GM20431 (cell line): ENCODE measurements around the gene FUT7.

Source experiments
- in situ Hi-C: fragments of 300-500 bp; cut with MseI, MboI; formaldehyde crosslinking; loops from one replicate; pipeline ENCODE4 v1.15.0; 2020; ENCODE audit warnings: low sequenced_read_pairs; ENCODE audit not compliant: unreplicated experiment

The FUT7 gene

GRCh38 chr9:137035937-137036336 lies 4.0 kb upstream of the FUT7 start:
- in situ Hi-C loops = loop anchor here (10.0 kb wide), 1 partner anchor 251 kb away; no protein-coding TSS in a partner anchor

- in situ Hi-C loops = loop anchor here (10.0 kb wide), 1 partner anchor 251 kb away; no protein-coding TSS in a partner anchor
Observed at GRCh38 chr9:137035507-137035834, 3.6 kb upstream of the FUT7 start.

GRCh38 chr9:137034709-137035506 lies 3.0 kb upstream of the FUT7 start:
- in situ Hi-C loops = loop anchor here (10.0 kb wide), 1 partner anchor 250 kb away; no protein-coding TSS in a partner anchor

- in situ Hi-C loops = loop anchor here (10.0 kb wide), 1 partner anchor 249 kb away; no protein-coding TSS in a partner anchor
Observed at GRCh38 chr9:137034039-137034708, 2.3 kb upstream of the FUT7 start.

- in situ Hi-C loops = loop anchor here (10.0 kb wide), 1 partner anchor 249 kb away; no protein-coding TSS in a partner anchor
Observed at GRCh38 chr9:137033481-137033880, 1.6 kb upstream of the FUT7 start.

GRCh38 chr9:137032858-137033257 lies 970 bp upstream of the FUT7 start:
- in situ Hi-C loops = loop anchor here (10.0 kb wide), 1 partner anchor 248 kb away; no protein-coding TSS in a partner anchor

GRCh38 chr9:137030538-137031527 lies 1.1 kb downstream of the FUT7 start:
- in situ Hi-C loops = loop anchor here (10.0 kb wide), 1 partner anchor 246 kb away; no protein-coding TSS in a partner anchor

- in situ Hi-C loops = loop anchor here (10.0 kb wide), 1 partner anchor 245 kb away; no protein-coding TSS in a partner anchor
Observed at GRCh38 chr9:137030006-137030405, 1.9 kb downstream of the FUT7 start.

- in situ Hi-C loops = no loop called here
Observed at GRCh38 chr9:137029058-137029936, 2.6 kb downstream of the FUT7 start.

- in situ Hi-C loops = no loop called here
Observed at GRCh38 chr9:137028263-137029057, 3.4 kb downstream of the FUT7 start.

- in situ Hi-C loops = no loop called here
Observed at GRCh38 chr9:137027369-137028262, 4.3 kb downstream of the FUT7 start, which contains the start of gene ABCA2. Gene ABCA2, minus strand, starts transcription at chr9:137028237. Its CDS starts 97 bp downstream, at chr9:137028140.

- in situ Hi-C loops = no loop called here
Observed at GRCh38 chr9:137026828-137027227, 5.1 kb downstream of the FUT7 start.

- in situ Hi-C loops = no loop called here
Observed at GRCh38 chr9:137026384-137026783, 5.5 kb downstream of the FUT7 start.

- in situ Hi-C loops = no loop called here
Observed at GRCh38 chr9:137025517-137025966, 6.3 kb downstream of the FUT7 start.

GRCh38 chr9:137023583-137023991 lies 8.3 kb downstream of the FUT7 start:
- in situ Hi-C loops = no loop called here

GRCh38 chr9:137023157-137023556 lies 8.7 kb downstream of the FUT7 start:
- in situ Hi-C loops = no loop called here

- in situ Hi-C loops = no loop called here
Observed at GRCh38 chr9:137022662-137023008, 9.3 kb downstream of the FUT7 start.
